Activated CD8-positive, alpha-beta memory T cell treated with anti-CD3 and anti-CD28 coated beads, Interleukin-2, amount 10 ng/mL, durations not matched to agents 7 days and 5 days (primary cell): Measurements from ENCODE around the gene RGS12. TPM values are rescaled to one million over a fixed set of nuclear protein-coding genes. Genes with fewer than 3 reads are reported as not detected.
A peak's percentile ranks its signal among the peaks of the same experiment; 100 is the strongest.

ENCODE experiments used
- ATAC-seq: fragments of 150-1000 bp; cut with Tn5 transposase; one replicate; pipeline ENCODE4 v1.10.0; 2021; ENCODE audit warnings: moderate library complexity
- CTCF ChIA-PET: fragments of 350-600 bp; sonication (Branson Sonifier 250); formaldehyde crosslinking; loops from one replicate; lab custom pipeline; 2021; ENCODE audit warnings: antibody characterized with exemption; lab: Charles Lee
- DNase-seq: peaks from one replicate; pipeline ENCODE4 v3.0.0-alpha.2; 2020
- H3K27ac Mint-ChIP-seq: one replicate; pipeline ENCODE4 v1.8.0; 2021; ENCODE audit warnings: mild to moderate bottlenecking, mixed read lengths
- H3K27me3 Mint-ChIP-seq: one replicate; pipeline ENCODE4 v1.8.0; 2021; ENCODE audit warnings: mixed read lengths
- H3K36me3 Mint-ChIP-seq: one replicate; pipeline ENCODE4 v1.8.0; 2021; ENCODE audit warnings: mild to moderate bottlenecking, mixed read lengths
- H3K4me1 Mint-ChIP-seq: one replicate; pipeline ENCODE4 v1.8.0; 2021; ENCODE audit warnings: mixed read lengths
- H3K4me3 Mint-ChIP-seq: one replicate; pipeline ENCODE4 v1.8.0; 2021; ENCODE audit warnings: mild to moderate bottlenecking, moderate library complexity, mixed read lengths
- H3K9me3 Mint-ChIP-seq: one replicate; pipeline ENCODE4 v1.8.0; 2022; ENCODE audit warnings: low read depth, mixed read lengths
- total RNA-seq, 2 experiments: library from RNA; stranded (reverse); gene quantifications; one replicate each; pipeline ENCODE4 v1.2.3, GENCODE V29; 2021

RGS12 gene
- total RNA-seq, 2 experiments from 2014 or later, result 2.1 to 5.0 TPM

GRCh38 chr4:3337811-3338210 is 45.0 kb downstream of the RGS12 start:
- no peak for DNase-seq
- Mint-ChIP-seq H3K4me3 (no peak overlapping the region), H3K27me3 (peaks cover 4% of the 10 kb centered on the region), H3K4me1 (peaks cover 5% of the 10 kb centered on the region), H3K9me3 (no peaks in the 10 kb centered on the region), H3K27ac (no peak overlapping the region), H3K36me3 (no peaks in the 10 kb centered on the region)
- no peak for ATAC-seq
- CTCF ChIA-PET, result no interaction called here

GRCh38 chr4:3338321-3338838 is 45.6 kb downstream of the RGS12 start:
- no peaks in the 10 kb centered on the region for H3K36me3 Mint-ChIP-seq
- CTCF ChIA-PET, result no interaction called here
- DNase-seq, result peak; percentile 23

DNA sequence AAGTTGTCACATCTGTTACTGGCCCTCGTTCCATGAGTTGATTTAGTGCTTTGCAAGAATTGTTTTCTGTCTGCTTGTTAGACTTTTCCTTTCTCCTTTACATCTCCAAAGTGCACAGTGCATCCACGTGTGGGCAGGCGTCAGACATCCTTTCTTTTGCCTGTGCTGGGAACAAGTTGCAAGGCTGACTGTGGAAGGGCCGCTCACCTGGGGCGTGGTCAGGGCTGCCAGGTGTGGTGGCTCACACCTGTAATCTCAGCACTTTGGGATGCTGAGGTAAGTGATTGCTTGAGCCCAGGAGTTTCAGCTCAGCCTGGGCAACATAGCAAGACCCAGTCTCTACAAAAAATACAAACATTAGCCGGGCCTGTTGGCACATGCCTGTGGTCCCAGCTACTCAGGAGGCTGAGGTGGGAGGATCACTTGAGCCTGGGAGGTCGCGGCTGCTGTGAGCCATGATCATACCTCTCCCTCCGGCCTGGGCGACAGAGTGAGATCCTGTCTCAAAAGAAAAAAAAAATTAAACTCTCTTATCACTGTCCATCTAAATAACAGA is 46.2 kb downstream of the RGS12 start:
- no peak overlapping the region for H3K4me3 Mint-ChIP-seq
- no peaks in the 10 kb centered on the region for H3K27me3 Mint-ChIP-seq
- CTCF ChIA-PET, result no interaction called here
- ATAC-seq, result no peak
- H3K9me3 Mint-ChIP-seq, result no peaks in the 10 kb centered on the region
- no peaks in the 10 kb centered on the region for H3K36me3 Mint-ChIP-seq
- H3K27ac Mint-ChIP-seq, result no peak overlapping the region
- H3K4me1 Mint-ChIP-seq, result peaks cover 5% of the 10 kb centered on the region
- DNase-seq, result peak; percentile 25

More at GRCh38 chr4:3338321-3338838, 45.6 kb downstream of the RGS12 start:
- peaks cover 5% of the 10 kb centered on the region for H3K4me1 Mint-ChIP-seq
- peaks cover 3% of the 10 kb centered on the region for H3K27me3 Mint-ChIP-seq
- no peak overlapping the region for H3K27ac Mint-ChIP-seq
- no peaks in the 10 kb centered on the region for H3K9me3 Mint-ChIP-seq
- no peak overlapping the region for H3K4me3 Mint-ChIP-seq
- no peak for ATAC-seq

GRCh38 chr4:3339577-3339976 is 46.8 kb downstream of the RGS12 start:
- Mint-ChIP-seq H3K4me1 (peaks cover 5% of the 10 kb centered on the region), H3K4me3 (no peak overlapping the region), H3K27ac (no peak overlapping the region), H3K27me3 (no peaks in the 10 kb centered on the region), H3K9me3 (no peaks in the 10 kb centered on the region), H3K36me3 (no peaks in the 10 kb centered on the region)
- CTCF ChIA-PET, result no interaction called here
- ATAC-seq (no peak), DNase-seq (peak; percentile 26)

DNA sequence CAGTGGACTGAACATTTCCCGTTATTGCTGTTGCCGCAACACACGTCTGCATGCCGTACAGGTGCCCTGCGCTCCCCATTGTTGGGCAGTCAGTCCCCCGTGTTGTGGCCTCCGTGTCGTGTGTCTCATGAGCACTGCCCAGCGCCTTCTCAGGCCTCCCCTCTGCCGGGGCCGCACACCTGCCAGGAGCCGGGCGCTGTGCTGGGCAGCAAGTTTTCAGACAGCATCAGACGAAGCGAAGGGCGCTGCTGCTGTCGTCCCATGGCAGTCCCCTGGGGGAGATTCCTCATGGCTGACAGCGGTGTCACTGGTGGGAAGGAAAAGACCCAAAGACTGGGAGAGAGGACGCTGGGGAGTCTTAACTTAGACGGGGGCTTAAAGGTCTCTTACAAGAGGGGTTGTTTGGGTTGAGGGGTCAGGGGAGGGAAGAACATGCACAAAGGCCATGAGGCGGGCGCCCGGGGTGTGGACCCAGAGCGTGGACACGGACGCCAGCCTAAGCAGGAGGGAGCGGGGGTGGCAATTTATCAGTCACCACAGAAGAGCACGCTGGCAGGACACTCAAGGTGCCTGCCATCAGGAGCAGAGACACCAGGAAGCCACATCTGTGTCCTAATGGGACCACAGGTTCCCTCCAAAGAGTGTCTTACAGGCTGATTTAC is 47.3 kb downstream of the RGS12 start:
- no peak overlapping the region for H3K27ac Mint-ChIP-seq
- H3K4me3 Mint-ChIP-seq, result no peak overlapping the region
- no peaks in the 10 kb centered on the region for H3K36me3 Mint-ChIP-seq
- peaks cover 5% of the 10 kb centered on the region for H3K4me1 Mint-ChIP-seq
- peak; percentile 33 for DNase-seq
- H3K27me3 Mint-ChIP-seq, result no peaks in the 10 kb centered on the region
- CTCF ChIA-PET, result no interaction called here
- no peak for ATAC-seq
- H3K9me3 Mint-ChIP-seq, result no peaks in the 10 kb centered on the region

DNA sequence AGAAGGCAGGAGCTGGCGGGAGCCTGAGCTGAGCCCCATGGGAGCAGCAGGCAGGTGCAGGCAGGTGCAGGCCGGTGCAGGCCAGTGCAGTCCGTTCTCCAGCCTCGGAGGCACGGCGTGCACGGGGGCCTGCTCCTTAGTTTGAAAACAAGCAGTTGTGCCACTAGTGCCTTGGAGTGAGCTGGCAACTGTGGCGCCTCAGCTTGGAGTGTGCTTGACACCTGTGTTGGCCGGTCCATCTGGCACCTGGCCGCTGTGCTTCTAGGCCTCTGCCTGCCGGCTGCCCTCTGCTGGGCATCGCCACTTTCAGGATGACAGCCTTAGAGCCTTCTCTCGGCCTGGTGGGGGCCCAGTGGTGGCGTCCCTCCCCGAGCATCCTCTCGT is 47.9 kb downstream of the RGS12 start:
- ATAC-seq (no peak), DNase-seq (peak; percentile 37)
- Mint-ChIP-seq H3K36me3 (no peaks in the 10 kb centered on the region), H3K9me3 (no peaks in the 10 kb centered on the region), H3K4me3 (no peak overlapping the region), H3K27ac (no peak overlapping the region), H3K27me3 (no peaks in the 10 kb centered on the region), H3K4me1 (peaks cover 5% of the 10 kb centered on the region)
- CTCF ChIA-PET, result no interaction called here

GRCh38 chr4:3341760-3342159 is 48.9 kb downstream of the RGS12 start:
- ATAC-seq, result no peak
- no peak overlapping the region for H3K4me3 Mint-ChIP-seq
- H3K4me1 Mint-ChIP-seq, result peaks cover 11% of the 10 kb centered on the region
- peak; percentile 36 for DNase-seq
- CTCF ChIA-PET, result no interaction called here
- no peaks in the 10 kb centered on the region for H3K27me3 Mint-ChIP-seq
- no peaks in the 10 kb centered on the region for H3K36me3 Mint-ChIP-seq
- H3K9me3 Mint-ChIP-seq, result no peaks in the 10 kb centered on the region
- H3K27ac Mint-ChIP-seq, result no peak overlapping the region

DNA sequence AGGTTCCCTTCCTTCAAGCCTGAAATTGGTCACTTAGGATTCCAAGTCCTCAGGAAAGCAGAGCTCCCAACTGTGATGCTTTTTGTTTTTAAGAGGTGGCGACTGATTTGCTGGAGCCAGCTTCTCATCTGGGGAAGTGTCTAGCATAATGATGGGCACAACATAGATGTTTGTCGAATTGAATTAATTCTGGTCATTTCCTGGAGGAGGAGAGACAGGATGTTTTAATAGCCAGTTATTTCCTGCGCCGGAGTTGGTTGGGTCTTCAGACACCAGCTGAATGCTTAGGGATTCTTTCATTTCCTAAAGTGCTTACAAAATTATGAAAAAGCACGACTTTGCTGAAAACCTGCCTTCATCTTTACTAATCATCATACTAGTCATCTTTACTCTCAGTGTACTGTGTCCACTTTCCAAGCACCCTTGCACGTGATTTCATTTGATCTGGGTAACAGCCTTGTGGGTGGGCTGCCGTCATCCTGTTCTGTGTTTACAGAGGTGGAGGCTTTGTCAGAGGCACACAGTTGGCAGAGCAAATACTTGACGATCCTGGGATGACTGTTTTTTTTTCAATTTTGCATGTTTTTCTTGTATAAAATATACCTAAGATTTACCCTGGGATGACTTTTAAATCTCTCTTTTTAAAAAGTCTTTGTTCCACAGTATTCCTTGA is 49.5 kb downstream of the RGS12 start:
- Mint-ChIP-seq H3K27ac (no peak overlapping the region), H3K36me3 (no peaks in the 10 kb centered on the region), H3K4me1 (peaks cover 11% of the 10 kb centered on the region), H3K4me3 (no peak overlapping the region), H3K27me3 (no peaks in the 10 kb centered on the region), H3K9me3 (no peaks in the 10 kb centered on the region)
- peak; percentile 56 for ATAC-seq
- DNase-seq, result peak; percentile 40
- CTCF ChIA-PET, result no interaction called here

Other genes starting within 250 kb of the RGS12 start
- not detected for gene HTT-AS, start 218.5 kb upstream of the RGS12 start, total RNA-seq
- 10 to 100 TPM; 52.2 to 72.7 TPM for gene HTT, start 218.3 kb upstream of the RGS12 start, total RNA-seq
- under 1 TPM; 0.73 to 0.82 TPM for gene MSANTD1, start 43.9 kb upstream of the RGS12 start, total RNA-seq
- not detected for gene HGFAC, start 148.9 kb downstream of the RGS12 start, total RNA-seq
- gene DOK7, start 170.3 kb downstream of the RGS12 start, total RNA-seq, result not detected
- 10 to 100 TPM; 77.2 to 87.6 TPM for gene LRPAP1, start 239.4 kb downstream of the RGS12 start, total RNA-seq